Keratinocyte (primary cell): ENCODE measurements around the gene HDAC5. TPM values are rescaled to one million over a fixed set of nuclear protein-coding genes. Genes with fewer than 3 reads are reported as not detected.
A peak's percentile ranks its signal among the peaks of the same experiment; 100 is the strongest.

ENCODE experiments used
- DNase-seq: peaks from one replicate; pipeline ENCODE4 v3.0.0-alpha.2; 2011; ENCODE audit warnings: low read depth, missing footprints, low spot score
- FAIRE-seq: peaks from 2 replicates; lab custom pipeline; 2011; peaks lifted over from hg19 to GRCh38; lab: Jason Lieb, UNC
- H2AFZ ChIP-seq: 2 replicates; pipeline ENCODE4 v1.6.0; 2012; ENCODE audit warnings: low read length, control low read depth, inconsistent platforms; ENCODE audit not compliant: control insufficient read depth
- H3K27ac ChIP-seq: 2 replicates; pipeline ENCODE4 v1.5.1; 2011; ENCODE audit warnings: low read length; ENCODE audit not compliant: control insufficient read depth, insufficient read depth
- H3K27me3 ChIP-seq: 3 replicates; pipeline ENCODE4 v1.6.0; 2011; ENCODE audit warnings: low read length; ENCODE audit not compliant: control insufficient read depth, insufficient read depth; ENCODE audit errors: extremely low read depth
- H3K36me3 ChIP-seq, 2 experiments: 2 replicates in 1 of 2; 3 replicates in 1 of 2; pipeline ENCODE4 v1.5.1; 2011; ENCODE audit warnings: low read length in 2 of 2, mild to moderate bottlenecking in 1 of 2; ENCODE audit not compliant: control insufficient read depth in 2 of 2, insufficient read depth in 2 of 2; ENCODE audit errors: extremely low read depth in 1 of 2
- H3K4me1 ChIP-seq: 3 replicates; pipeline ENCODE4 v1.5.1; 2011; ENCODE audit warnings: low read length; ENCODE audit not compliant: control insufficient read depth, insufficient read depth; ENCODE audit errors: extremely low read depth
- H3K4me2 ChIP-seq: 3 replicates; pipeline ENCODE4 v1.6.0; 2011; ENCODE audit warnings: low read depth, low read length; ENCODE audit not compliant: control insufficient read depth, insufficient read depth; ENCODE audit errors: extremely low read depth
- H3K4me3 ChIP-seq, 3 experiments: fragments of 200-600 bp in 1 of 3; sonication (generic) in 1 of 3; 2 replicates in 2 of 3; 3 replicates in 1 of 3; pipeline ENCODE4 v1.5.1; 2011 to 2016; ENCODE audit warnings: low read length in 3 of 3, mild to moderate bottlenecking in 3 of 3, control low read depth in 2 of 3, inconsistent platforms in 1 of 3, low read depth in 1 of 3, mixed read lengths in 1 of 3, mixed run types in 1 of 3, moderate library complexity in 1 of 3; ENCODE audit not compliant: control insufficient read depth in 2 of 3, insufficient read depth in 2 of 3; ENCODE audit errors: extremely low read depth in 1 of 3
- H3K79me2 ChIP-seq: 2 replicates; pipeline ENCODE4 v1.6.0; 2012; ENCODE audit warnings: low read length; ENCODE audit not compliant: control insufficient read depth, insufficient read depth
- H3K9ac ChIP-seq: 3 replicates; pipeline ENCODE4 v1.6.0; 2011; ENCODE audit warnings: low read length; ENCODE audit not compliant: control insufficient read depth, insufficient read depth; ENCODE audit errors: extremely low read depth
- H3K9me1 ChIP-seq: 3 replicates; pipeline ENCODE4 v1.6.0; 2011; ENCODE audit warnings: low read length; ENCODE audit not compliant: control insufficient read depth, insufficient read depth; ENCODE audit errors: extremely low read depth
- H3K9me3 ChIP-seq: 2 replicates; pipeline ENCODE4 v1.5.1; 2012; ENCODE audit warnings: low read depth, low read length; ENCODE audit not compliant: control insufficient read depth
- H4K20me1 ChIP-seq: 3 replicates; pipeline ENCODE4 v1.6.0; 2011; ENCODE audit warnings: low read length; ENCODE audit not compliant: control insufficient read depth, insufficient read depth; ENCODE audit errors: extremely low read depth
- CTCF ChIP-seq, 3 experiments: IDR thresholded peaks in 1 of 3; conservative IDR thresholded peaks in 1 of 3; optimal IDR thresholded peaks in 1 of 3; 2 replicates in 2 of 3; 3 replicates in 1 of 3; pipeline versions ENCODE3 to v1.5.1; 2011; ENCODE audit warnings: low read length in 3 of 3, mild to moderate bottlenecking in 3 of 3, moderate library complexity in 2 of 3, control low read depth in 1 of 3, inconsistent platforms in 1 of 3; ENCODE audit not compliant: insufficient read depth in 2 of 3; ENCODE audit errors: extremely low read depth in 1 of 3
- EZH2 ChIP-seq: IDR thresholded peaks from one replicate; pipeline ENCODE4 v1.6.1; 2012; ENCODE audit warnings: inconsistent platforms, mild to moderate bottlenecking, low read length, moderate library complexity
- dilution Hi-C: fragments of 300-500 bp; cut with MboI; formaldehyde crosslinking; loops from one replicate; pipeline ENCODE4 v1.7.0; 2020; ENCODE audit warnings: low sequenced_read_pairs; ENCODE audit not compliant: extremely low pct_ligation_motif_present
- polyA minus RNA-seq, 3 experiments: library from RNA; depleted of rRNA, polyadenylated mRNA; stranded (reverse); fragments of >200 nt; gene quantifications; 1 replicate in 1 of 3; 2 replicates in 1 of 3; 3 replicates in 1 of 3; pipeline ENCODE4 v1.2.3, GENCODE V29; 2011
- polyA plus RNA-seq, 5 experiments: library from polyadenylated mRNA; depleted of rRNA in 3 of 5; stranded (reverse) in 3 of 5; stranded (forward) in 1 of 5; unstranded in 1 of 5; fragments of >200 nt; gene quantifications; 1 replicate in 1 of 5; 2 replicates in 3 of 5; 3 replicates in 1 of 5; pipeline versions ENCODE4 v1.2.1 to v1.2.3, GENCODE V29; 2011 to 2012; ENCODE audit warnings: missing spikeins in 2 of 5, low read depth in 1 of 5, low replicate concordance in 1 of 5

The HDAC5 gene
- 3.0 to 11.1 TPM (median 4.5 TPM) in 3 replicates for polyA plus RNA-seq
- polyA plus RNA-seq (2011; ENCODE audit: low read depth), result 42.8 TPM
- 4.4 and 7.3 TPM in 2 replicates for polyA plus RNA-seq (2011; cell fraction: cytosol; rRNA removed)
- polyA plus RNA-seq (2011; cell fraction: nucleus; rRNA removed), result 6.9 and 8.3 TPM in 2 replicates
- polyA plus RNA-seq (2012; ENCODE audit: low replicate concordance), result 6.0 and 43.9 TPM in 2 replicates
- 14.3 to 22.8 TPM (median 19.8 TPM) in 3 replicates for polyA minus RNA-seq
- 16.5 TPM for polyA minus RNA-seq (2011; cell fraction: cytosol; rRNA and poly(A)+ RNA removed)
- 9.6 and 10.8 TPM in 2 replicates for polyA minus RNA-seq (2011; cell fraction: nucleus; rRNA and poly(A)+ RNA removed)

- Histone ChIP-seq H2AFZ (peak within 1 kb of the TSS; percentile 98), H3K4me3 (peak within 1 kb of the TSS; percentile 70 to 87 (median 73)), H4K20me1 (no peaks in the 10 kb centered on the region), H3K79me2 (no peaks in the 10 kb centered on the region), H3K4me1 (peaks cover 9% of the 10 kb centered on the region), H3K27ac (peak within 1 kb of the TSS; percentile 95), H3K9me3 (no peaks in the 10 kb centered on the region), H3K9ac (peak within 1 kb of the TSS; percentile 97), H3K9me1 (no peaks in the 10 kb centered on the region), H3K4me2 (peak within 1 kb of the TSS; percentile 96), H3K36me3 (no peaks in the 10 kb centered on the region), H3K27me3 (peaks cover 9% of the 10 kb centered on the region)
- no peak for DNase-seq
- TF ChIP-seq EZH2, result no peak
- TF ChIP-seq CTCF (optimal IDR thresholded peaks at IDR 0.05 in 1 of 3, IDR thresholded peaks at IDR 0.05 in 1 of 3, conservative IDR thresholded peaks at IDR 0.05 in 1 of 3; ENCODE audit: extremely low read depth in 1 of 3, insufficient read depth in 2 of 3, low read length in 3 of 3), result peak; percentile 43 to 69 (median 63)
- dilution Hi-C loops, result no loop called here
- FAIRE-seq, result peak; percentile 9
Observed at GRCh38 chr17:44123356-44124117, at the start of gene HDAC5. Gene HDAC5, minus strand, starts transcription at chr17:44123641. Its CDS starts 6,126 bp downstream, at chr17:44117515.

GRCh38 chr17:44171931-44172455, 48.6 kb upstream of the HDAC5 start:
- peaks cover 1 to 4% of the 10 kb centered on the region in 2 experiments for H3K36me3 ChIP-seq
- dilution Hi-C loops, result no loop called here
- H3K4me2 ChIP-seq, result no peak overlapping the region
- H3K9ac ChIP-seq, result no peak overlapping the region
- no peaks in the 10 kb centered on the region for H3K79me2 ChIP-seq
- no peaks in the 10 kb centered on the region for H3K9me1 ChIP-seq
- H3K9me3 ChIP-seq, result no peaks in the 10 kb centered on the region
- H4K20me1 ChIP-seq, result no peaks in the 10 kb centered on the region
- no peak overlapping the region for H2AFZ ChIP-seq
- H3K27me3 ChIP-seq, result no peaks in the 10 kb centered on the region
- no peak overlapping the region for H3K4me3 ChIP-seq
- H3K4me1 ChIP-seq, result no peaks in the 10 kb centered on the region
- DNase-seq (no peak), FAIRE-seq (no peak)
- no peak overlapping the region for H3K27ac ChIP-seq
- TF ChIP-seq EZH2, result no peak
- TF ChIP-seq CTCF (optimal IDR thresholded peaks at IDR 0.05 in 1 of 3, IDR thresholded peaks at IDR 0.05 in 1 of 3, conservative IDR thresholded peaks at IDR 0.05 in 1 of 3; ENCODE audit: extremely low read depth in 1 of 3, insufficient read depth in 2 of 3, low read length in 3 of 3), result no peak
